HFFc6 (cell line): ENCODE data around the gene METTL22. TPM values are rescaled to one million over a fixed set of nuclear protein-coding genes. Genes with fewer than 3 reads are reported as not detected.

ENCODE experiments used
- DNase-seq: peaks from one replicate; pipeline ENCODE4 v3.0.0-alpha.2; 2018
- H3K27ac Mint-ChIP-seq: 2 replicates; pipeline ENCODE4 v1.8.0; 2020; ENCODE audit warnings: mild to moderate bottlenecking, mixed read lengths
- H3K27me3 Mint-ChIP-seq: 2 replicates; pipeline ENCODE4 v1.8.0; 2021; ENCODE audit warnings: mild to moderate bottlenecking, moderate library complexity, mixed read lengths; ENCODE audit not compliant: insufficient read depth
- H3K36me3 Mint-ChIP-seq: 2 replicates; pipeline ENCODE4 v1.8.0; 2021; ENCODE audit warnings: low read depth, mixed read lengths
- H3K4me1 Mint-ChIP-seq: 2 replicates; pipeline ENCODE4 v1.8.0; 2020; ENCODE audit warnings: low read depth, mixed read lengths
- H3K4me3 Mint-ChIP-seq: 2 replicates; pipeline ENCODE4 v1.8.0; 2020; ENCODE audit warnings: mild to moderate bottlenecking, moderate library complexity, mixed read lengths
- H3K9me3 Mint-ChIP-seq: 2 replicates; pipeline ENCODE4 v1.8.0; 2020; ENCODE audit warnings: mild to moderate bottlenecking, mixed read lengths
- total RNA-seq, 6 experiments: library from RNA; stranded (reverse); fragmentation: NEBNext Ultra II Directional; extraction: Animal tissue kit (Norgen Biotek cat#: 25700); gene quantifications; 2 replicates in 1 of 6; 3 replicates in 5 of 6; pipeline ENCODE4 v1.2.3, GENCODE V29; 2021
- TF ChIP-seq, protein P1 (sequence below): fragments of 200-600 bp; sonication (generic); IDR thresholded peaks from 2 replicates; pipeline ENCODE4 v1.5.0; 2021; ENCODE audit warnings: antibody characterized with exemption, mild to moderate bottlenecking

METTL22 gene
- total RNA-seq, 6 experiments from 2014 or later: 33.5 to 38.0 (median 36.0) TPM

- Mint-ChIP-seq H3K27me3 (peaks cover 21% of the 10 kb centered on the region), H3K4me3 (peak overlapping the region; percentile 43; the same call in 1 of the 2 replicates), H3K27ac (no peak overlapping the region), H3K4me1 (peaks cover 29% of the 10 kb centered on the region), H3K36me3 (no peaks in the 10 kb centered on the region), H3K9me3 (no peaks in the 10 kb centered on the region)
- no peak for DNase-seq
- TF ChIP-seq, protein P1, sequence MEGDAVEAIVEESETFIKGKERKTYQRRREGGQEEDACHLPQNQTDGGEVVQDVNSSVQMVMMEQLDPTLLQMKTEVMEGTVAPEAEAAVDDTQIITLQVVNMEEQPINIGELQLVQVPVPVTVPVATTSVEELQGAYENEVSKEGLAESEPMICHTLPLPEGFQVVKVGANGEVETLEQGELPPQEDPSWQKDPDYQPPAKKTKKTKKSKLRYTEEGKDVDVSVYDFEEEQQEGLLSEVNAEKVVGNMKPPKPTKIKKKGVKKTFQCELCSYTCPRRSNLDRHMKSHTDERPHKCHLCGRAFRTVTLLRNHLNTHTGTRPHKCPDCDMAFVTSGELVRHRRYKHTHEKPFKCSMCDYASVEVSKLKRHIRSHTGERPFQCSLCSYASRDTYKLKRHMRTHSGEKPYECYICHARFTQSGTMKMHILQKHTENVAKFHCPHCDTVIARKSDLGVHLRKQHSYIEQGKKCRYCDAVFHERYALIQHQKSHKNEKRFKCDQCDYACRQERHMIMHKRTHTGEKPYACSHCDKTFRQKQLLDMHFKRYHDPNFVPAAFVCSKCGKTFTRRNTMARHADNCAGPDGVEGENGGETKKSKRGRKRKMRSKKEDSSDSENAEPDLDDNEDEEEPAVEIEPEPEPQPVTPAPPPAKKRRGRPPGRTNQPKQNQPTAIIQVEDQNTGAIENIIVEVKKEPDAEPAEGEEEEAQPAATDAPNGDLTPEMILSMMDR: no peak
Observed at GRCh38 chr16:8675183-8676159, 54.0 kb downstream of the METTL22 start.

- Mint-ChIP-seq H3K4me1 (peaks cover 29% of the 10 kb centered on the region), H3K27ac (no peak overlapping the region), H3K4me3 (no peak overlapping the region), H3K36me3 (no peaks in the 10 kb centered on the region), H3K27me3 (peaks cover 21% of the 10 kb centered on the region), H3K9me3 (no peaks in the 10 kb centered on the region)
- DNase-seq: no peak
- TF ChIP-seq, protein P1: no peak
Observed at GRCh38 chr16:8676160-8676547, 54.7 kb downstream of the METTL22 start.

DNA sequence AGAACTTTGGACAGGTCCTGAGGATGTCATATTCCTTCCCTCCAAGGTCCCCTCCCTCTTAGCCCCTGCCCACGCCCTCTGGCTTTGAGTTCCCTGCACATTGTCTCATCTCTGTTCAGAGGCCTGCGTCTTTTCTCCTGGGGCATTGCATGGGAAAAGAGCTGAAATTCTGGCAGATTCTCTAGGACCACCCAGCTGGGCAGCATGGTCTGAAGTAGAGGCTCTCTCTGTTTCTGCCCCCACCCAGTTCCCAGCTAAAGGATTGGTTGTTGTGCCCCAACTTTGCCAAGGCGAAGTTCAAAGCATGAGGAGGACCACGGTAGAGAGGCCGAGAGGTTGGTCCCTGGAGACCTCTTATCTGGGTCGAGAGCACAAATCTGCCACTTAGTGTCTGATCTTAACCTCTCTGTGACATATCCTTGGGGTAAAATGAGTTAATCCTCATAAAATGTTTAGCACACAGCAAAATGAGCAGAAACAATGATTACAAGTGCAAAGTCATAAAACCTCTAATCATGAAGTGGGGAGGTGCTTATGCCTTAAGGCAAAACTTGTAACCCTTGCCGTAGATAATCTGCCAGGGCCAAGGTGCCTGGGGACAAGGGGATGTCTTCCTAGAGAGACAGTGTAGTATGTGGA lies 55.4 kb downstream of the METTL22 start:
- no peaks in the 10 kb centered on the region for H3K36me3 Mint-ChIP-seq
- DNase-seq: no peak
- H3K4me1 Mint-ChIP-seq: peaks cover 29% of the 10 kb centered on the region
- TF ChIP-seq, protein P1: no peak
- H3K27me3 Mint-ChIP-seq: peaks cover 24% of the 10 kb centered on the region
- H3K9me3 Mint-ChIP-seq: no peaks in the 10 kb centered on the region
- H3K27ac Mint-ChIP-seq: no peak overlapping the region
- no peak overlapping the region for H3K4me3 Mint-ChIP-seq

GRCh38 chr16:8677481-8677880 lies 56.0 kb downstream of the METTL22 start:
- no peaks in the 10 kb centered on the region for H3K36me3 Mint-ChIP-seq
- H3K4me3 Mint-ChIP-seq: no peak overlapping the region
- H3K4me1 Mint-ChIP-seq: peaks cover 29% of the 10 kb centered on the region
- H3K27ac Mint-ChIP-seq: no peak overlapping the region
- peaks cover 24% of the 10 kb centered on the region for H3K27me3 Mint-ChIP-seq
- no peaks in the 10 kb centered on the region for H3K9me3 Mint-ChIP-seq
- peak; percentile 9 for DNase-seq
- TF ChIP-seq, protein P1: no peak

DNA sequence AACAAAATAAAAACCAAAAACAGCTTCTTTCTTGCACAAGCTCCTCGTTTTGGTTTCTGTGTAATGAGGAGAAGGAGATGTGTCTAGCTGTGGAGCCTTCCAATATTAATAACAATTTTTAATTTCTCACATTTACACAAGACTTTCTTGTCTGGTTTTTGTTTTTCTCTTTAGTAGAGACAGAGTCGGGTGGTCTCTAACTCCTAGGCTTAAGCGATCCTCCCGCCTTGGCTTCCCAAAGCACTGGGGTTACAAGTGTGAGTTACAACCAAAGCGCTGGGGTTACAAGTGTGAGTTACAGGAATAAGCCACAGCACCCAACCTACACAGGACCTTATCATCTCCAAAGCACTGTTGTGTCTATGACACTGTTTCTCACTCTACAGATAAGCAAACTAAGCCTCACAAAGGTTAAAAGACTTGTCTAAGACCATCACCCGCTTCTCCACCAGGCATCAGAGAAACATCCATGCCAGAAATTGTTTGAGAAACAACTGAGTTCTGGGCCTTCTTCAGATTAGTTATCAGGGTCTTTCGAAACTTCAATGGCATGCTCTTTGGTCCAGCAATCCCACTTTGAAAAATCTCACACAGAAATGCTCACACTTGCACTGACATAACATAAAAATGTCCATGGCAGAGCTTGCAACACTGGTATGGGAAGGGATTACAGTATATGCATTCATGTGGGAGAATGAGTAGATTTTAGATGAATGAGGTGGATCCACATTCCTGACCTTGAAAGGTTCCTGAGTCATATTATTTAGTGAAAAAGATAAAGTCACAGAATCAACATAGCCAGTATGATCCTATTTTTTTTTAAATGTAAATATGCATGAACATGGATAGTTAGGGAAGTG lies 56.8 kb downstream of the METTL22 start:
- no peaks in the 10 kb centered on the region for H3K9me3 Mint-ChIP-seq
- peaks cover 29% of the 10 kb centered on the region for H3K4me1 Mint-ChIP-seq
- no peaks in the 10 kb centered on the region for H3K36me3 Mint-ChIP-seq
- H3K27me3 Mint-ChIP-seq: peaks cover 22% of the 10 kb centered on the region
- no peak overlapping the region; the same call in 1 of the 2 replicates for H3K27ac Mint-ChIP-seq
- TF ChIP-seq, protein P1: no peak
- H3K4me3 Mint-ChIP-seq: no peak overlapping the region
- peak; percentile 52 for DNase-seq
